GM18861 (cell line): ENCODE results near the gene PDE9A.

Source experiments
- ATAC-seq: cut with Tn5 transposase; IDR thresholded peaks from one replicate; pipeline ENCODE4 v1.9.1; 2021; ENCODE audit not compliant: unreplicated experiment

The PDE9A gene

GRCh38 chr21:42670058-42670880 is 16.8 kb downstream of the PDE9A start:
- no peak for ATAC-seq

GRCh38 chr21:42670884-42671283 is 17.5 kb downstream of the PDE9A start:
- no peak for ATAC-seq

- no peak for ATAC-seq
Observed at GRCh38 chr21:42671778-42672593, 18.6 kb downstream of the PDE9A start.

- no peak for ATAC-seq
Observed at GRCh38 chr21:42672699-42673458, 19.5 kb downstream of the PDE9A start.

- no peak for ATAC-seq
Observed at GRCh38 chr21:42673633-42674328, 20.4 kb downstream of the PDE9A start.

GRCh38 chr21:42674351-42674940 is 21.0 kb downstream of the PDE9A start:
- ATAC-seq: no peak

DNA sequence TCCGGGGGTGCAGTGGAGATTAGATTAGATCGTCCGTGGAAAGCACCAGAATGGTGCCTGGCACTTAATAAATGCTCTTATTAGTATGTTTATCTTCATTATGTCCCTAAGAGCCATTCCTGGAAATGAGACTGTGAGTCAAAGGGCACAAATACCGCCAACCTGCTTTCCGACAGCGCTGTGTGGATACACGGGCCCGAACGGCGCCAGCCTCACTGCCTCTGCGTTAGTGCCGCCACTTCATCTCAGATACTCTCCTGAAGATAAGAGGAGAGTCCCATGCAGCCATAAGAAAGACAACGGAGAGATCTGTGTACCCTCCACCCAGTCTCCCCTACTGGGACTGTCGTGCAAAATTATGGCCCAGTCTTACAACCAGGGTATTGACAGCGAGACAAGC is 22.0 kb downstream of the PDE9A start:
- no peak for ATAC-seq

GRCh38 chr21:42676808-42677207 is 23.4 kb downstream of the PDE9A start:
- ATAC-seq: no peak

DNA sequence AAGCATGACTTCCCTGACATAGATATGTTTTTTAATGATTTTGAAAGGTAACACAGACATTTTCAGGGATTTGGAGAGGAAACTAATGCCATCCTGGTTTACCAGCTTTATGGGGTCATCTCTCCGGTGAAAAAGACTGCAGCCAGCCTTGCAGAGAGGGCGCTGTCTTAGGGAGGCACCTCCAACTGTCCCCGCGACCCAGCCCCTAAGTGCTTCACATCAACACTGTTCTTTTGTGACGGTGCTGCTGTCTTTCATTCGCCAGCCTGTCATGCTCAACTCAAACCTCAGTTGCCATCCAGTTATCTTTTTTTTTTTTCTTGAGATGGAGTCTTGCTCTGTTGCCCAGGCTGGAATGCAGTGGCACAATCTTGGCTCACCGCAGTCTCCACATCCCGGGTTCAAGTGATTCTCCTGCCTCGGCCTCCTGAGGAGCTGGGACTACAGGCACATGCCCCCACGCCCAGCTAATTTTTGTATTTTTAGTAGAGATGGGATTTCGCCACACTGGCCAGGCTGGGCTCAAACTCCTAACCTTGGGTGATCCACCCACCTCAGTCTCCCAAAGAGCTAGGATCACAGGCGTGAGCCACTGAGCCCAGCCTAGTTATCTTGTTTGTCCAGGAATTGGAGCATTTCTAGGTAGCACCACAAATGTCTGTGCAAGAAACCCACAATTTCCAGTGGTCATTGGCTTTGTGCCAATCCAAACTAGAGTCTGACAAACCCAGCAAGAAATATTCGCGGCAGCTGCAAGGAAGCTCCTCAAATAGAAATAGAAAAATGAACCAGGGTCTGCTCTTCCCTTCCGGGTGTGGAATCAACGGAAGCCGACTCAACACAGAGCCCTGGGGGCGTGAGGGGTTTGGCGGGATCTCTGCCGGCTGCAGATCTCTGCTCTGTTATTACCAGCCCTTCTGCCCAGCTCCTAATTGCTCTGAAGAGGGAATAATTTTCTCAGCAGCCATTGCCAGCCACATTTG is 24.2 kb downstream of the PDE9A start:
- ATAC-seq: no peak

DNA sequence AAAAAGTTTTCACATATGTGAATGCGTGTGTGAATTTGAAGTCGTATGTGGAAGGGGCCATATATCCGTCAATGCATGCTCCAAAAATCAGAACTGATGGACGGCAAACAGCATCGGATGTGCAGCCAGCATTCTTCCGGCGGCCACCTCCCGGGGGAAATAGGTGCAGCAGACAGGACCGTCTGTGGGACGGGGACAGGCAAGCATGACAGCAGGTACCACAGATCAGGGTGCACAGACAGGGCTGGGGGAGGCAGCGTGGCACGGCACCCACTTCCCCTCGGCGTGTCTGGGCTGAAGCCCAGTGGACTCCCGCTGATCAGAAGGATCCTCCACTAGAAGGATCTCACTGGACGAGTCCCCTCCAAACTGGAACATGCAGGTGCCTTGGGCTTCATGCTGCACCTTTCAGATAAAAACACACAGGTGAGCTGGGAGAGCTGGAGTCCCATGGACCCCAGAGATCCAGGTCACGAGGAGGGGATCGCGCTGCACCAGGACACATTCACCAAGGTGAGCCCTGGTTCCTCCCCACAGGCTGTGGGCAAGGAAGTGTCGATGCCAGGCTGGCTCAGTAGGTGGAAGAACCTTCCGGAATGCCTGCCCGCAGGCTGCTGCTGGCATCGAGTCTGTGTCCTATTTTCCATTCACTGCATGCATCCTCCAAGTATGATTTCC is 25.3 kb downstream of the PDE9A start:
- no peak for ATAC-seq

DNA sequence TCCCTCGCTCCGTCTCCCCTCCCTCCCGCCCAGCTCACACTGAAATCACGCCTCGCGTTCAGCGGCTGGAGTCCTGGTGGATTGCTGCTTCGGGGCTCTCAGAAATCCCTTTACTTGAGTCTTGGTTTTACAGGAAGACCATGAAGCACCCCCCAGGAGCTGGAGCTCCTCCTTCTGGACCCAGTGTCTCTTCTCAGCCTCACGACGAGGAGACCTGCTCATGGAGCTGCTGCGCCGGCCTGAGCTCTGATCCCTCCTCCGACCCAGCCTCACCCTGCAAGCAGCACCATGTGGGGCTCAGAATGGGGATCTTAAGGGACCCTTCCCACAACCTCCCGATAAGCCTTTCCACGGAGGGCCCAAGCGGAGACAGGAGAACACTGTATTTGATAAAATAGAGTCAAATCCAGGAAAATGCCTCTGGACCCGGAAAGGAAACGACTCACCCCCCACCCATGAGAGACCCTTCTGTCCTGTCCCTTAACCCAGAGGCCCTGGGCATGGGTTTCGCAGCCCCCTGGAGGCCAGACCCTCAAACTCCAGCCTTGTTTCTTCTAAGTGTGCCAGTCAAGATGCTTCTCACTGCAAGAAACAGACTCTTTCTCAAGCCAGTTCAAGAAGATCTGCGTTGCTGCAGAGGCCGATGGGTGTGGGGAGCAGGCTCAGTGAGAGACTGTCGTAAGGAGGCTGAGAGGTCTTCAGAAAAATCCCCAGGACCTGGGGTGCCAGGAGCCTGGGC is 26.1 kb downstream of the PDE9A start:
- no peak for ATAC-seq

DNA sequence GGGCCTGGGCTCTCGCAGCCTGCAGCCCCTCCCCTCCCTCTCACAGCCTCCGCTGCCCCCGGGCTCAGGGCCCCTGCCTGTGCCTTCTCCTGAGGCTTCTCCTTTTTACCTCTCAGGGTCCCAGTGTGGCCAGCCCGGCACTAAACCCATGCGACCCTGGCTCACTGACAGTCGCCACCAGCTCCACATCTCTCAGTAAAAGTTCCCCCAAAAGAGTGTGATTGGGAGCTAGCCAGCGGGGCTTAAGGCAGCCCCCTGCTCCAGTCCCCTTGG is 26.6 kb downstream of the PDE9A start:
- ATAC-seq: no peak

DNA sequence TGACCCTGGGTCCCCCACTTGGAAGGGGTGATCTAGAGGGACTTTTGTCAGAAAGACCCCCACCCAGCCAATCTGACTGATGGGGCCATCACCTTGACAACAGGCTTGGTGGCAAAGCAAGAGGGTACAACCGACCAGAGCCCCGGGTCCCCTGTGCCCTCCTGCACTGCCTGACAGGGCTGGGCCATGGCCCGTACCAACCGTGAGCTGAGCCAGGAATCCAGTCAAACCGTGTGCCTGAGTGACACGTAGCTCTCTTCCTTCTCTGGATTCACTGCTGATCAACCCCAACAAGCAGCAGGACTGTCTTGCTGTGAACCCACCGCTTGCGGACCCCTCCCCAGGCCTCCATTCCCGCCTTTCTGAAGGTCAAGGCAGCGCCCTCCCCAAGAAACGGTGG is 27.0 kb downstream of the PDE9A start:
- ATAC-seq: no peak

DNA sequence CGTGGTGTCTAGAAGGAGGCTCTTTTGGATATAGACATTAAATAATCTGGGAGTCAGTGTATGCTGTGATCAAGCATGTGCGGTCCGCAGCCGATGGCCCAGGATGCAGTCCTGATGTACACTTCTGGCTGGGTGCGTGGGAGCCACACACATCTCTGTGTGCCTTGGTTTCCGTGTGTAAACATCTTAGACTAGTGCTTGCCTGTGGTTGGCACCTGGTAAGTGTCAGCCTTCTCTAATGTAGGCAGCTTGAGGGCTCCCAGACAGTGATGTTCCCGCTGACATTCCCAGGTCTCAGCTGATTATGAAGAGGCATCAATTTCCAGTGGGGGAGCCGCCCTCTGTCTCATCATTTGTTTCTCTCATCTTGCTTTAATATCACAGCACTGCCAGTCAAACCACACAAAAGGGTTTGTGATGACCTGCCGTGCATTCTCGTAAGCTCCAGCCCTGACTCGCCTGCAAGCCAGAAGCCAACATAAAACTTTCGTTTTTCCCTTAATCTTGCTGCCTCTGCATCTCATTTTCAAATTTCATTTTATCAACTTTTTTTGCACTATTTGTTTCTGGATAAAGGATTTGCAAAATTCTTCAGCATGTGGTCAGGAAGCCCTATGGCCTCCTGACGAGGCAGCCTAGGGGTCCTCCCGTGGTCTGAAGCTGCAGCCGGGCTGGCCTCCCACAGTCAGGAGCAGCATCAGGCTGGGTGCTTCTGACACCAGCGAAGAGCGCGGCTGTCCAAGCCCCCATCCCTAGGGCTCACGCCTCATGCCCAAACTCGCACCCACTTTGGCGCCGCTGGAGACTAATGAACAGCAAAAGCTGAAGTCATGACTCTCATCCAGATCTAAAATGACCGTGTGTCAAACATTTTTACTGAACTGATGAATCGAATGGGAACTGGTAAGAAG is 28.1 kb downstream of the PDE9A start:
- no peak for ATAC-seq

DNA sequence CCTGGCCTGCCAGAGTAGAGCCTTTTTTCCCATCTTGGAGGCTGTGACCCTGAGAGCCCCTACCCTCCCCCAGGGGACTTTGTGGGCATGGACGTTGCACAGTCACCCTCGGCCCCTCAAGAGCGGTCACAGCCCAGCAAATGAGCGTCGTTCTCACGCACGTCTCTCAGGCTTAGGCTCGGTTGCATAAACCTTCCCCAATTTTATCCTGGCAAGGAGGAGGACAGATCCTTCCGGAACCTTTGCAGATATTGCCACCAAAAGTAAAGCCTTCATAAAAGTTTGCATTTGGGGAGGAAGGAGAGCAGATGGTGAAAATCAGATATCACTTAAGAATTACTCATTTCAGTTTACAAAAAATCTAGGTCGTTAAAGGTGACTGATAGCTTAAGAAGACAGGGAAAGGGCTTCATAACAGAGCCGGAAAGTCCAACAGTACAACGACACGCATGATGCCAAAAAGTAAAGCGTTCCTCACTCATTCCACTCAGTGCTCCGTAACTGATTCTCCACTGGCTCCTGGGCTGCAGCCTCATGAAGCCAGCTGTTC is 29.3 kb downstream of the PDE9A start:
- ATAC-seq: no peak

- ATAC-seq: no peak
Observed at GRCh38 chr21:42683371-42684108, 30.1 kb downstream of the PDE9A start.
